GM23338 (cell line): Measurements from ENCODE around the gene ARFIP1. TPM values are rescaled to one million over a fixed set of nuclear protein-coding genes. Genes with fewer than 3 reads are reported as not detected.
A peak's percentile ranks its signal among the peaks of the same experiment; 100 is the strongest.

Experiments
- ATAC-seq: fragments of 200-7000 bp; cut with Tn5 transposase; 3 replicates; pipeline ENCODE4 v1.9.1; 2020
- DNase-seq: peaks from one replicate; pipeline ENCODE4 v3.0.0-alpha.2; 2015; ENCODE audit warnings: low spot score
- H2AFZ ChIP-seq: fragments of 200-600 bp; sonication (generic); 2 replicates; pipeline ENCODE4 v1.8.0; 2016; ENCODE audit warnings: antibody characterized with exemption, mild to moderate bottlenecking, moderate library complexity
- H3F3A ChIP-seq: fragments of 200-600 bp; sonication (generic); replicated peaks from 2 replicates; pipeline ENCODE4 v1.8.0; 2017; ENCODE audit warnings: antibody characterized with exemption, mixed run types, low read depth
- H3K27ac ChIP-seq: fragments of 200-600 bp; sonication (generic); 2 replicates; pipeline ENCODE4 v1.6.1; 2016; ENCODE audit warnings: low read depth
- H3K27me3 ChIP-seq: fragments of 200-600 bp; sonication (generic); 2 replicates; pipeline ENCODE4 v1.8.0; 2016; ENCODE audit warnings: mild to moderate bottlenecking, mixed run types, moderate library complexity; ENCODE audit not compliant: insufficient read depth
- H3K36me3 ChIP-seq: fragments of 200-600 bp; sonication (generic); 2 replicates; pipeline ENCODE4 v1.8.0; 2016; ENCODE audit warnings: mild to moderate bottlenecking; ENCODE audit not compliant: insufficient read depth
- H3K4me1 ChIP-seq: fragments of 200-600 bp; sonication (generic); 2 replicates; pipeline ENCODE4 v1.8.0; 2016; ENCODE audit warnings: mild to moderate bottlenecking, moderate library complexity; ENCODE audit not compliant: insufficient read depth
- H3K4me2 ChIP-seq: fragments of 200-600 bp; sonication (generic); 2 replicates; pipeline ENCODE4 v1.7.1; 2017; ENCODE audit warnings: mixed run types
- H3K4me3 ChIP-seq: fragments of 200-600 bp; sonication (generic); 2 replicates; pipeline ENCODE4 v1.6.1; 2016; ENCODE audit warnings: mixed run types
- H3K79me2 ChIP-seq: fragments of 200-600 bp; sonication (generic); replicated peaks from 2 replicates; pipeline ENCODE4 v1.8.0; 2017; ENCODE audit warnings: mild to moderate bottlenecking; ENCODE audit not compliant: insufficient read depth
- H3K9me2 ChIP-seq: fragments of 200-600 bp; sonication (generic); 2 replicates; pipeline ENCODE4 v1.8.0; 2017; ENCODE audit not compliant: insufficient read depth
- H4K20me1 ChIP-seq: fragments of 200-600 bp; sonication (generic); replicated peaks from 2 replicates; pipeline ENCODE4 v1.8.0; 2017; ENCODE audit warnings: mild to moderate bottlenecking; ENCODE audit not compliant: insufficient read depth
- H3K27ac Mint-ChIP-seq: 2 replicates; pipeline ENCODE4 v1.8.0; 2020; ENCODE audit warnings: inconsistent platforms, mild to moderate bottlenecking, moderate library complexity, mixed read lengths
- H3K27me3 Mint-ChIP-seq: 3 replicates; pipeline ENCODE4 v1.8.0; 2022; ENCODE audit warnings: low read depth, mild to moderate bottlenecking, moderate library complexity, mixed read lengths, inconsistent platforms; ENCODE audit not compliant: insufficient read depth, poor library complexity
- H3K36me3 Mint-ChIP-seq: 3 replicates; pipeline ENCODE4 v1.8.0; 2021; ENCODE audit warnings: low read depth, mild to moderate bottlenecking, inconsistent platforms, moderate library complexity, mixed read lengths
- H3K4me1 Mint-ChIP-seq: 3 replicates; pipeline ENCODE4 v1.8.0; 2020; ENCODE audit warnings: mild to moderate bottlenecking, inconsistent platforms, mixed read lengths
- H3K4me3 Mint-ChIP-seq: 3 replicates; pipeline ENCODE4 v1.8.0; 2021; ENCODE audit warnings: moderate library complexity, mild to moderate bottlenecking, inconsistent platforms, mixed read lengths
- H3K9me3 Mint-ChIP-seq: 3 replicates; pipeline ENCODE4 v1.8.0; 2020; ENCODE audit warnings: moderate library complexity, mild to moderate bottlenecking, inconsistent platforms, mixed read lengths
- CREB1 ChIP-seq: fragments of 250-450 bp; sonication (Bioruptor Pico); IDR thresholded peaks from 2 replicates; pipeline ENCODE4 v1.5.0; 2020; ENCODE audit warnings: low read depth, mild to moderate bottlenecking, moderate library complexity
- EZH2 ChIP-seq: fragments of 200-600 bp; sonication (generic); IDR thresholded peaks from one replicate; pipeline ENCODE4 v1.8.0; 2017; ENCODE audit warnings: antibody characterized with exemption, mild to moderate bottlenecking, low read depth; ENCODE audit not compliant: unreplicated experiment
- EZH2phosphoT487 ChIP-seq: fragments of 200-600 bp; sonication (generic); IDR thresholded peaks from one replicate; pipeline ENCODE4 v1.8.1; 2018; ENCODE audit warnings: antibody characterized with exemption; ENCODE audit not compliant: unreplicated experiment
- JUNB ChIP-seq: IDR thresholded peaks from one replicate; pipeline ENCODE4 v1.6.1; 2016; ENCODE audit warnings: antibody characterized with exemption; ENCODE audit not compliant: unreplicated experiment
- NANOG ChIP-seq: IDR thresholded peaks from 2 replicates; pipeline ENCODE4 v1.6.1; 2016; ENCODE audit warnings: antibody characterized with exemption, borderline replicate concordance
- POLR2AphosphoS5 ChIP-seq: IDR thresholded peaks from 2 replicates; pipeline ENCODE4 v1.6.1; 2016; ENCODE audit warnings: antibody characterized with exemption, low read depth
- STAT1 ChIP-seq: IDR thresholded peaks from one replicate; pipeline ENCODE4 v1.6.1; 2016; ENCODE audit warnings: antibody characterized with exemption; ENCODE audit not compliant: unreplicated experiment
- ZNF114 ChIP-seq: fragments of 250-450 bp; sonication (Bioruptor Pico); IDR thresholded peaks from 2 replicates; pipeline ENCODE4 v1.5.0; 2020; ENCODE audit warnings: mild to moderate bottlenecking, moderate library complexity
- ZNF331 ChIP-seq: fragments of 250-450 bp; sonication (Bioruptor Pico); IDR thresholded peaks from 2 replicates; pipeline ENCODE4 v1.5.0; 2020; ENCODE audit warnings: low read depth, mild to moderate bottlenecking, moderate library complexity
- ZNF462 ChIP-seq: fragments of 250-450 bp; sonication (Bioruptor Pico); IDR thresholded peaks from 2 replicates; pipeline ENCODE4 v1.5.0; 2020; ENCODE audit warnings: mild to moderate bottlenecking, moderate library complexity
- polyA plus RNA-seq: library from polyadenylated mRNA; unstranded; fragments of >200 nt; fragmentation: Nextera tagmentation; extraction: Ambion mirVana; gene quantifications from 2 replicates; pipeline ENCODE4 v1.2.1, GENCODE V29; 2016
- total RNA-seq: library from RNA; depleted of rRNA; stranded (reverse); fragments of >200 nt; shearing (Covaris generic); gene quantifications from 2 replicates; pipeline ENCODE4 v1.2.3, GENCODE V29; 2014

Gene ARFIP1
- total and polyA plus RNA-seq, 2 experiments from 2014 or later = 46.0 to 49.6 TPM

GRCh38 chr4:152843481-152844090 is 63.8 kb downstream of the ARFIP1 start (continued):
- TF ChIP-seq ZNF462 (CRISPR knock-in tag) (no peak), JUNB (no peak), POLR2AphosphoS5 (no peak), CREB1 (CRISPR knock-in tag) (no peak), EZH2phosphoT487 (no peak)

GRCh38 chr4:152847376-152847775 is 67.6 kb downstream of the ARFIP1 start:
- Histone ChIP-seq H3K36me3 (no peaks in the 10 kb centered on the region), H3K79me2 (peaks cover 25% of the 10 kb centered on the region), H3K4me1 (peaks cover 48% of the 10 kb centered on the region), H2AFZ (no peak overlapping the region), H3K9me2 (no peaks in the 10 kb centered on the region), H3K27ac (0 out of 2 replicates have a peak overlapping the region, but pooled peaks have one; percentile 33), H4K20me1 (no peaks in the 10 kb centered on the region), H3K4me2 (no peak overlapping the region), H3K4me3 (no peak overlapping the region), H3F3A (peaks cover 6% of the 10 kb centered on the region; the same call in 1 of the 2 replicates), H3K27me3 (no peaks in the 10 kb centered on the region)
- peaks cover 13% of the 10 kb centered on the region for H3K36me3 Mint-ChIP-seq
- H3K27ac Mint-ChIP-seq = 0 out of 2 replicates have a peak overlapping the region, but pooled peaks have one; percentile 31
- no peak for ATAC-seq
- H3K4me1 Mint-ChIP-seq = peaks cover 44% of the 10 kb centered on the region
- no peaks in the 10 kb centered on the region for H3K27me3 Mint-ChIP-seq
- no peak for DNase-seq
- peaks cover 7% of the 10 kb centered on the region for H3K9me3 Mint-ChIP-seq
- H3K4me3 Mint-ChIP-seq = no peak overlapping the region
- TF ChIP-seq ZNF114 (CRISPR knock-in tag) (no peak), ZNF331 (CRISPR knock-in tag) (no peak), EZH2 (no peak), STAT1 (no peak), ZNF462 (CRISPR knock-in tag) (no peak), CREB1 (CRISPR knock-in tag) (no peak), NANOG (no peak), EZH2phosphoT487 (no peak), POLR2AphosphoS5 (no peak)
